ENCODE data around the gene CIITA. TPM values are rescaled to one million over a fixed set of nuclear protein-coding genes. Genes with fewer than 3 reads are reported as not detected.
A peak's percentile ranks its signal among the peaks of the same experiment; 100 is the strongest.
"Not testable (repeated sequence)": the region's sequence is repeated elsewhere in the genome, so short reads cannot be mapped to it uniquely, and the experiment has no call there.

CIITA gene
- total and polyA plus RNA-seq, 11 donors = 1.6 to 73.9 (median 8.2) TPM

DNA sequence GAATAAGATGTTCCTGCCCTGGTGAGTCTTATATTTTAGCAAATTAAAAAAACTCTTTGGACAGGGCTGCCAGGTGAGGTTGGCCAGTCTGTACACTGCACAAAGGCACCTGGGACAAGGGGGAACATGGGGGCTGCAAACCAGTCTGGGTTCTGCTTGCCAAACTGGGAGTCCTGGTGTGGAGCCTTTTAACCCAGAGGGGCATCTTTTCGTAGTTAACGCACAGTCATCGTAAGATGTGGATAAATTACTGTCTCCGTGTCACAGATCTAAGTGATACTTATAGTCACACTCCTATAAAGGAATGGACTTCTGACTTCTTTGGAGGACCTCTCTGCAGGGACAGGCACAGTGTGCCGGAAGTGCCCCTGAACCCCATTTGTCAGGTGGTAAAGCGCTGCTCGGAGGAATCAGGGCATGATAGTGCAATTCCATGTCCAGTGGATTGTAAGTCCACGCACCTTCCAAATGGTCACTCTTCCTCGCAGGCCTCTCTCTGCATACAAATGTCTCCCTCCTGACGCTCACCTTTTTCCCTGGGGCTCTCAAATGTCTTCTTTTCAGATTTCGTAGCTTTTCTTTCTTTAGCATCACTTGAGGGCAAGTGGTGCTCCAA is 50.6 kb downstream of the CIITA start:
- ATAC-seq (no peak), DNase-seq (no peak)
- no peak overlapping the region for H3K4me3 ChIP-seq
- no peak overlapping the region for H3K27ac ChIP-seq
- TF ChIP-seq, protein P1, sequence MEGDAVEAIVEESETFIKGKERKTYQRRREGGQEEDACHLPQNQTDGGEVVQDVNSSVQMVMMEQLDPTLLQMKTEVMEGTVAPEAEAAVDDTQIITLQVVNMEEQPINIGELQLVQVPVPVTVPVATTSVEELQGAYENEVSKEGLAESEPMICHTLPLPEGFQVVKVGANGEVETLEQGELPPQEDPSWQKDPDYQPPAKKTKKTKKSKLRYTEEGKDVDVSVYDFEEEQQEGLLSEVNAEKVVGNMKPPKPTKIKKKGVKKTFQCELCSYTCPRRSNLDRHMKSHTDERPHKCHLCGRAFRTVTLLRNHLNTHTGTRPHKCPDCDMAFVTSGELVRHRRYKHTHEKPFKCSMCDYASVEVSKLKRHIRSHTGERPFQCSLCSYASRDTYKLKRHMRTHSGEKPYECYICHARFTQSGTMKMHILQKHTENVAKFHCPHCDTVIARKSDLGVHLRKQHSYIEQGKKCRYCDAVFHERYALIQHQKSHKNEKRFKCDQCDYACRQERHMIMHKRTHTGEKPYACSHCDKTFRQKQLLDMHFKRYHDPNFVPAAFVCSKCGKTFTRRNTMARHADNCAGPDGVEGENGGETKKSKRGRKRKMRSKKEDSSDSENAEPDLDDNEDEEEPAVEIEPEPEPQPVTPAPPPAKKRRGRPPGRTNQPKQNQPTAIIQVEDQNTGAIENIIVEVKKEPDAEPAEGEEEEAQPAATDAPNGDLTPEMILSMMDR (IDR thresholded peaks at IDR 0.05) = no peak
- no peak for TF ChIP-seq POLR2A (IDR thresholded peaks at IDR 0.05)
- H3K27me3 ChIP-seq = no peaks in the 10 kb centered on the region
- H3K9me3 ChIP-seq = peaks cover 0 to 6% (median 0%) of the 10 kb centered on the region in 12 donors
- peaks cover 3 to 47% (median 30%) of the 10 kb centered on the region in 12 donors for H3K4me1 ChIP-seq
- intact Hi-C loops (cut with DNase I) = loop anchor here in 3 of 10 donors (10.0 kb wide), 3 partner anchors 363 to 403 kb away; no protein-coding TSS in a partner anchor
- peaks cover 0 to 74% (median 48%) of the 10 kb centered on the region in 9 donors for H3K36me3 ChIP-seq
- WGBS, 4 donors = 94 to 98% (median 96%) methylated on average over 11 of the region's 11 CpGs

- DNase-seq, H3K27me3 ChIP-seq, H3K4me3 ChIP-seq, ATAC-seq, H3K9me3 ChIP-seq: not testable (repeated sequence)
- Histone ChIP-seq H3K4me1 (peaks cover 0 to 50% (median 29%) of the 10 kb centered on the region in 12 donors), H3K36me3 (peaks cover 0 to 76% (median 55%) of the 10 kb centered on the region in 9 donors), H3K27ac (peak overlapping the region in 1 of 12 donors; percentile 64)
- WGBS, 4 donors = 77 to 86% (median 83%) methylated on average over 12 of the region's 12 CpGs
- intact Hi-C loops (cut with DNase I) = loop anchor here in 3 of 10 donors (10.0 kb wide), 3 partner anchors 364 to 404 kb away; no protein-coding TSS in a partner anchor
Observed at GRCh38 chr16:10929097-10929496, 52.1 kb downstream of the CIITA start.

GRCh38 chr16:10929853-10930754 is 53.1 kb downstream of the CIITA start:
- H3K9me3 ChIP-seq = peaks cover 0 to 3% (median 0%) of the 10 kb centered on the region in 12 donors
- WGBS, 4 donors = 58 to 66% (median 61%) methylated on average over 13 to 15 of the region's 15 CpGs
- no peaks in the 10 kb centered on the region for H3K27me3 ChIP-seq
- peak overlapping the region in 5 of 12 donors; percentile 5 to 64 (median 33) for H3K27ac ChIP-seq
- ATAC-seq (peak in 3 of 4 donors; percentile 29 to 57 (median 47)), DNase-seq (peak in 1 of 5 donors; percentile 61)
- peaks cover under 1 to 52% (median 35%) of the 10 kb centered on the region in 12 donors for H3K4me1 ChIP-seq
- peaks cover 0 to 67% (median 48%) of the 10 kb centered on the region in 9 donors for H3K36me3 ChIP-seq
- TF ChIP-seq, protein P1 (IDR thresholded peaks at IDR 0.05) = no peak
- TF ChIP-seq POLR2A (IDR thresholded peaks at IDR 0.05) = no peak
- intact Hi-C loops (cut with DNase I) = loop anchor here in 3 of 10 donors (10.0 kb wide), 3 partner anchors 365 to 405 kb away; no protein-coding TSS in a partner anchor
- no peak overlapping the region for H3K4me3 ChIP-seq

DNA sequence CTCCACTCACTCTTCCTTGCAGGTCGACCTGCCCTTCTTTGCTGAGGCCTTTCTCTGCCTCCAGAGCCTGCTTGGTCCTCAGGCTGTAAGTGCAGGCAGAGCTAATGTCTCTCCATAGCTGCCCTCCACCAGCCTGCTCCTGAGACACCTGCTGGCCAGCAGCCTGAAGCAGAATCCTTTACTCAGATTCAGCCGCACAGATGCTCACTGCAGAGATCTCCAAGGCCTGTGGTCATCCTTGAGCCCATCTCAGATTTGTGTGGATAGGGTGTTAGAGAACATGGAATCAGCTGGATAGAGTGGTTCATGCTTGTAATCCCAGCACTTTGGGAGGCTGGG is 53.7 kb downstream of the CIITA start:
- 69 to 82% (median 78%) methylated on average over 1 to 2 of the region's 2 CpGs for WGBS, 4 donors
- no peak for DNase-seq
- intact Hi-C loops (cut with DNase I) = no loop called here
- Histone ChIP-seq H3K9me3 (no peaks in the 10 kb centered on the region), H3K36me3 (peaks cover 0 to 61% (median 42%) of the 10 kb centered on the region in 9 donors), H3K4me3 (no peak overlapping the region), H3K27me3 (no peaks in the 10 kb centered on the region), H3K4me1 (peaks cover 6 to 58% (median 41%) of the 10 kb centered on the region in 12 donors), H3K27ac (peak overlapping the region in 2 of 12 donors; percentile 33 to 64)
- TF ChIP-seq, protein P1 (IDR thresholded peaks at IDR 0.05) = no peak
- no peak for TF ChIP-seq POLR2A (IDR thresholded peaks at IDR 0.05)
- ATAC-seq = no peak

All from heart left ventricle (tissue), 16 donors.